Colonic mucosa (tissue), 4 donors: Measurements from ENCODE around the gene BEX1. TPM values are rescaled to one million over a fixed set of nuclear protein-coding genes. Genes with fewer than 3 reads are reported as not detected.
"Not testable (repeated sequence)": the region's sequence is repeated elsewhere in the genome, so short reads cannot be mapped to it uniquely, and the experiment has no call there.

Experiments used
- DNase-seq: peaks from one replicate; pipeline ENCODE4 v3.0.0-alpha.2; 2020
- H3K27ac ChIP-seq: fragments of 200-600 bp; one replicate; pipeline ENCODE4 v1.8.0; 2021
- H3K27me3 ChIP-seq: fragments of 200-600 bp; one replicate; pipeline ENCODE4 v1.8.0; 2021
- H3K36me3 ChIP-seq: fragments of 200-600 bp; one replicate; pipeline ENCODE4 v1.8.0; 2021
- H3K4me1 ChIP-seq: fragments of 200-600 bp; one replicate; pipeline ENCODE4 v1.8.0; 2021; ENCODE audit warnings: mild to moderate bottlenecking
- H3K4me3 ChIP-seq: fragments of 200-600 bp; one replicate; pipeline ENCODE4 v1.8.0; 2021
- H3K9ac ChIP-seq, 2 donors: one replicate each; pipeline ENCODE4 v1.7.0; 2013; ENCODE audit warnings: control low read depth in 2 of 2, low read depth in 2 of 2, low read length in 2 of 2
- H3K9me3 ChIP-seq: fragments of 200-600 bp; one replicate; pipeline ENCODE4 v1.8.0; 2021
- CTCF ChIP-seq: fragments of 200-600 bp; IDR thresholded peaks from one replicate; pipeline ENCODE4 v1.8.0; 2022; ENCODE audit warnings: antibody characterized with exemption, mild to moderate bottlenecking
- intact Hi-C: fragments of 100-400 bp; cut with DNase I; formaldehyde crosslinking; loops from one replicate; pipeline ENCODE4 v1.14.1; 2022
- total RNA-seq, 2 donors: library from RNA; stranded (reverse); fragmentation: NEBNext Ultra II Directional in 1 of 2; extraction: Animal tissue kit (Norgen Biotek cat#: 25700) in 1 of 2; gene quantifications; one replicate each; pipeline ENCODE4 v1.2.1, GENCODE V29; 2021
- donor health status: healthy.
- donor health status: DM: no; HTN: no; CAD: no.
- donor health status: DM: no; HTN: no; CAD: no.

BEX1 gene
- total RNA-seq, 2 donors from 2014 or later = 0.77 to 1.9 TPM

- no peaks in the 10 kb centered on the region for H3K36me3 ChIP-seq
- intact Hi-C loops = no loop called here
- no peak overlapping the region for H3K4me3 ChIP-seq
- H3K27me3 ChIP-seq = no peaks in the 10 kb centered on the region
- no peak overlapping the region for H3K27ac ChIP-seq
- no peaks in the 10 kb centered on the region for H3K9me3 ChIP-seq
- no peak for TF ChIP-seq CTCF
- no peaks in the 10 kb centered on the region for H3K4me1 ChIP-seq
- DNase-seq = no peak
- H3K9ac ChIP-seq = no peak overlapping the region
These were observed 12.6 kb downstream of the BEX1 start for GRCh38 chrX:103051260-103051789.

- not testable (repeated sequence) for H3K4me1 ChIP-seq, DNase-seq
These were observed 30.6 kb downstream of the BEX1 start for GRCh38 chrX:103033371-103033770.

GRCh38 chrX:103017542-103017941, 46.4 kb downstream of the BEX1 start:
- TF ChIP-seq CTCF = no peak
- H3K4me3 ChIP-seq = no peak overlapping the region
- no peaks in the 10 kb centered on the region for H3K4me1 ChIP-seq
- H3K27ac ChIP-seq = no peak overlapping the region
- no peak for DNase-seq
- no peaks in the 10 kb centered on the region for H3K27me3 ChIP-seq
- H3K36me3 ChIP-seq = no peaks in the 10 kb centered on the region
- H3K9me3 ChIP-seq = no peaks in the 10 kb centered on the region
- intact Hi-C loops = no loop called here
- no peak overlapping the region for H3K9ac ChIP-seq

More at GRCh38 chrX:103033371-103033770, 30.6 kb downstream of the BEX1 start:
- H3K9ac ChIP-seq, intact Hi-C loops, H3K9me3 ChIP-seq, H3K27ac ChIP-seq, H3K36me3 ChIP-seq, H3K4me3 ChIP-seq, H3K27me3 ChIP-seq: not testable (repeated sequence)

- TF ChIP-seq CTCF = no peak
- no peaks in the 10 kb centered on the region for H3K27me3 ChIP-seq
- no peak overlapping the region for H3K27ac ChIP-seq
- no peaks in the 10 kb centered on the region for H3K36me3 ChIP-seq
- intact Hi-C loops = no loop called here
- no peaks in the 10 kb centered on the region for H3K9me3 ChIP-seq
- H3K9ac ChIP-seq = no peak overlapping the region
- H3K4me3 ChIP-seq = no peak overlapping the region
- no peak for DNase-seq
- H3K4me1 ChIP-seq = no peaks in the 10 kb centered on the region
These were observed 51.0 kb downstream of the BEX1 start for GRCh38 chrX:103012945-103013344.

Other genes with a start within 250 kb of the BEX1 start
- under 1 TPM in 1 of 2 donors, not detected in 1; 0.74 TPM for gene RAB40AL, start 126.9 kb downstream of the BEX1 start, total RNA-seq
- gene NXF3, start 29.0 kb upstream of the BEX1 start, total RNA-seq = under 1 TPM in 1 of 2 donors, not detected in 1; 0.40 TPM
- gene BEX4, start 150.9 kb upstream of the BEX1 start, total RNA-seq = 10 to 100 TPM in 1 of 2 donors, 1 to 10 TPM in 1; 7.6 to 16.4 TPM
- gene TCEAL8, start 191.0 kb upstream of the BEX1 start, total RNA-seq = 10 to 100 TPM; 39.0 to 44.4 TPM
- gene TCEAL5, start 212.6 kb upstream of the BEX1 start, total RNA-seq = under 1 TPM in 1 of 2 donors, not detected in 1; 0.35 TPM
- gene BEX2, start 246.8 kb upstream of the BEX1 start, total RNA-seq = 1 to 10 TPM; 6.1 to 6.6 TPM